HG03175 (cell line): Measurements from ENCODE around the gene ABCD3.

Experiments used
- ATAC-seq: cut with Tn5 transposase; IDR thresholded peaks from one replicate; pipeline ENCODE4 v1.9.1; 2021; ENCODE audit warnings: mild to moderate bottlenecking, moderate library complexity; ENCODE audit not compliant: unreplicated experiment

Gene ABCD3

GRCh38 chr1:94524531-94524930 is 106.3 kb downstream of the ABCD3 start:
- ATAC-seq: no peak

- ATAC-seq: no peak
These were observed 108.2 kb downstream of the ABCD3 start for GRCh38 chr1:94526152-94526980.

- no peak for ATAC-seq
These were observed 109.3 kb downstream of the ABCD3 start for GRCh38 chr1:94527447-94528031.

GRCh38 chr1:94528299-94528698 is 110.1 kb downstream of the ABCD3 start:
- no peak for ATAC-seq

GRCh38 chr1:94528826-94529225 is 110.6 kb downstream of the ABCD3 start:
- no peak for ATAC-seq

- ATAC-seq: no peak
These were observed 111.2 kb downstream of the ABCD3 start for GRCh38 chr1:94529416-94529815.

- ATAC-seq: no peak
These were observed 112.2 kb downstream of the ABCD3 start for GRCh38 chr1:94530373-94530878.

GRCh38 chr1:94531664-94532063 is 113.5 kb downstream of the ABCD3 start:
- ATAC-seq: no peak

- no peak for ATAC-seq
These were observed 113.9 kb downstream of the ABCD3 start for GRCh38 chr1:94532077-94532476.

- no peak for ATAC-seq
These were observed 116.9 kb downstream of the ABCD3 start for GRCh38 chr1:94535095-94535494.

- no peak for ATAC-seq
These were observed 117.7 kb downstream of the ABCD3 start for GRCh38 chr1:94535879-94536278.

- no peak for ATAC-seq
These were observed 119.1 kb downstream of the ABCD3 start for GRCh38 chr1:94537254-94537653.

- ATAC-seq: no peak
These were observed 120.1 kb downstream of the ABCD3 start for GRCh38 chr1:94538243-94538827.

- no peak for ATAC-seq
These were observed 121.3 kb downstream of the ABCD3 start for GRCh38 chr1:94539496-94539895.

GRCh38 chr1:94540440-94541245 is 122.5 kb downstream of the ABCD3 start:
- ATAC-seq: no peak

GRCh38 chr1:94541246-94542087 is 123.3 kb downstream of the ABCD3 start, which contains the start of gene F3:
Gene F3, minus strand, starts transcription at chr1:94541759. Its CDS starts 123 bp downstream, at chr1:94541636.
- peak; percentile 54 for ATAC-seq

- ATAC-seq: peak; percentile 29
These were observed 124.1 kb downstream of the ABCD3 start for GRCh38 chr1:94542088-94542870.

- no peak for ATAC-seq
These were observed 124.8 kb downstream of the ABCD3 start for GRCh38 chr1:94543001-94543400.

- no peak for ATAC-seq
These were observed 125.9 kb downstream of the ABCD3 start for GRCh38 chr1:94543893-94544635.
